ENCODE data around the gene TTBK2.

Gene TTBK2

DNA sequence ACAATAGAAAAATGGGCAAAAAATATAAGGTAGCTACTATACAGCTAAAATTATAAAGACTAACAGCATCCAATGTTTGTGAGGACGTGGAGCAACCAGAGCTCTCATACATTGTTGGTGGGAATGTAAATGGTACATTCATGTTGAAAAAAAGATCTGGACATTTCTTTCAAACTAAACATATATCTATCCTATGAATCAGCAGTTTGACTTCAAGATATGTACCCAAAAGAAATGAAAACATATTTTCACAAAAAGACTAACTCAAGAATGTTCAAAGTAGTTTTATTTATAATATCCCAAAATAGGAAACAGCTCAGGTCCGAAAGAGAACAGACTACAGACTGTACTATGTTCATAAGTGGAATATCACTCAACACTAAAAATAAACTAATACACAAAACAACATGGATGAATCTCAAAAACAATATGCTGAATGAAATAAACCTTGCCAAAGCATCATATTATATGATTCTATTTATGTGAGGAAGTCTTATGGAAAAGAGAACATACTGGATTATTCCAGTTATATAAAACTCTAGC is 8.8 kb upstream of the TTBK2 start:
- TF ChIP-seq, protein P1, sequence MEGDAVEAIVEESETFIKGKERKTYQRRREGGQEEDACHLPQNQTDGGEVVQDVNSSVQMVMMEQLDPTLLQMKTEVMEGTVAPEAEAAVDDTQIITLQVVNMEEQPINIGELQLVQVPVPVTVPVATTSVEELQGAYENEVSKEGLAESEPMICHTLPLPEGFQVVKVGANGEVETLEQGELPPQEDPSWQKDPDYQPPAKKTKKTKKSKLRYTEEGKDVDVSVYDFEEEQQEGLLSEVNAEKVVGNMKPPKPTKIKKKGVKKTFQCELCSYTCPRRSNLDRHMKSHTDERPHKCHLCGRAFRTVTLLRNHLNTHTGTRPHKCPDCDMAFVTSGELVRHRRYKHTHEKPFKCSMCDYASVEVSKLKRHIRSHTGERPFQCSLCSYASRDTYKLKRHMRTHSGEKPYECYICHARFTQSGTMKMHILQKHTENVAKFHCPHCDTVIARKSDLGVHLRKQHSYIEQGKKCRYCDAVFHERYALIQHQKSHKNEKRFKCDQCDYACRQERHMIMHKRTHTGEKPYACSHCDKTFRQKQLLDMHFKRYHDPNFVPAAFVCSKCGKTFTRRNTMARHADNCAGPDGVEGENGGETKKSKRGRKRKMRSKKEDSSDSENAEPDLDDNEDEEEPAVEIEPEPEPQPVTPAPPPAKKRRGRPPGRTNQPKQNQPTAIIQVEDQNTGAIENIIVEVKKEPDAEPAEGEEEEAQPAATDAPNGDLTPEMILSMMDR (IDR thresholded peaks at IDR 0.05; ENCODE audit: low read depth, low read length), result no peak
- no peak overlapping the region for H3K27ac ChIP-seq
- H3K27me3 ChIP-seq (ENCODE audit: insufficient read depth, low read depth, severe bottlenecking), result no peaks in the 10 kb centered on the region
- H3K4me3 ChIP-seq (ENCODE audit: low read depth, low read length), result no peak overlapping the region
- H3K36me3 ChIP-seq, result no peaks in the 10 kb centered on the region
- DNase-seq, result no peak
- H3K9me3 ChIP-seq (ENCODE audit: severe bottlenecking), result no peaks in the 10 kb centered on the region

DNA sequence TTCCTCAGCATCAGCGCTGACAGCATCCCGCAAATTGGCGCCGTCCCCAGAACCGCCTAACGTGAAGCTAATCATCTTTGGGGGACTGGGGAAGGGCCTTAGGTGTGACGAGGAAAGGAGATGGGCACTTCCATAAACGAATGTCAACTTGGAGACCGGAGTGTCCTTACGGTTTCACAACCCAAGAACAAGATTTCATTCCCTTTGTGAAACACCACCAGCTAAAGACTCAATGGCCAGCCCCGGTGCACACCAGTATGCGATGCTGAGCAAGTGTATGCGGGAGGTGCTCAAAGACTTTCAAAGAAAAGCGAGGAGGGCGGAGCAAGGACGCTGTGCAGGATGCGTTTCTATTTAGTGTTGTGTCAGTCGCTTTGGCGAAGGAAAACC is 759 bp upstream of the TTBK2 start:
- H3K27me3 ChIP-seq (ENCODE audit: insufficient read depth, low read depth, severe bottlenecking), result no peaks in the 10 kb centered on the region
- peak; percentile 15 for DNase-seq
- TF ChIP-seq, protein P1 (IDR thresholded peaks at IDR 0.05; ENCODE audit: low read depth, low read length), result no peak
- no peaks in the 10 kb centered on the region for H3K9me3 ChIP-seq (ENCODE audit: severe bottlenecking)
- H3K4me3 ChIP-seq (ENCODE audit: low read depth, low read length), result peak overlapping the region; percentile 86
- no peaks in the 10 kb centered on the region for H3K36me3 ChIP-seq
- H3K27ac ChIP-seq, result no peak overlapping the region

DNA sequence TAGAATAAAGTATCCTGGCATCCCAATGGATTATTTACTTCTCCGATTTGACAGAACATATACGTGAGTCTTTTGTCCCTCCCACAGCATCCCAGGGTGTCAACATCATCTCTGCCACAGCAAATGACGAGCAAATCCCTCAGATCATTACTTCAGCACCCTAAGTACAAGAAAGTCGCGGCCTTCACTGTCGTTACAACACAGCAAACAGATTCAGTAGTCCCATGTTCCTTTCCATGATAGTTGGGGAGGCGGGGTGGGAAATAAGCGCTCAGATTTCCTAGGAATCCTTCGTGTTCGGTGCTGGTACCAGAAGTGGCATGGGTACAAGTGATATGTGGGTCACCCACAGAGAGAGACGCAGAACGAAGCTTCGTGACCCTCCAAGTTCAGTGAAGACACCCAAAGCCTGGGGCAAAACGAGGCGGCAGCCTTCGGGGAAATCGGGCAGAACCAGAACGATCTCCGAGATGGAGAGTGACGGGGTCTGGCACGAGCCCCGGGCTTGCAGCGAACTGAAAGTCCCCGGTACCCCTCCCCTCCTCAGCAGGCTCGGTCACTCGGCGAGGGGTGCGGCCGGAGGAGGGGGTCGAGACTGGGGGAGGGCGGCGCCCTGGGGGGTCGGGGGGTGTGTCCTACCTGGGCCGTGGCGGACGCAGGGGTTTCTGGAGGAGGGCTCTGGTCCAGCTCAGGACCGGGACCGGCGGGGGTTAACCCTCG is 619 bp downstream of the TTBK2 start:
- Histone ChIP-seq H3K27me3 (ENCODE audit: insufficient read depth, low read depth, severe bottlenecking) (no peaks in the 10 kb centered on the region), H3K27ac (peak overlapping the region; percentile 71), H3K4me3 (ENCODE audit: low read depth, low read length) (peak overlapping the region; percentile 86), H3K36me3 (no peaks in the 10 kb centered on the region), H3K9me3 (ENCODE audit: severe bottlenecking) (no peaks in the 10 kb centered on the region)
- TF ChIP-seq, protein P1 (IDR thresholded peaks at IDR 0.05; ENCODE audit: low read depth, low read length), result no peak
- peak; percentile 36 for DNase-seq

DNA sequence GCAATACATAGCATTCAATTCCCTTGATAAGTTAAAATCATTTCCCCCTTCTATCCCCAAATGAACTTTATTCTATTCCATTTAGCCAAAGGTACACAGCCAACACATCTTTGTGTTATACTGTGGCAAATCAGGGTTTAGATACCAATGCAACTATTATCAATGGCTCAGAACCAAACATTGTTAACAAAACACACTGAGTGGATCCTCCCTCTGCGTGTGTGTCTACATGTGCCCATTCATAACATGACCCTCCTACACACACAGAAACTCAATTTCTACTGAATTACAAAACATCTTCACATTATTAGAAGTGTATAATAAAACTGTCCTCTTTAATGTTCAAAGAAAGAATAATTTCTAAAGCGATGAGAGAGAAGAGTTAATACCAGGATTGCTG is 1.3 kb downstream of the TTBK2 start:
- no peak for DNase-seq
- Histone ChIP-seq H3K27me3 (ENCODE audit: insufficient read depth, low read depth, severe bottlenecking) (no peaks in the 10 kb centered on the region), H3K4me3 (ENCODE audit: low read depth, low read length) (peak overlapping the region; percentile 86), H3K27ac (no peak overlapping the region), H3K36me3 (no peaks in the 10 kb centered on the region), H3K9me3 (ENCODE audit: severe bottlenecking) (no peaks in the 10 kb centered on the region)
- TF ChIP-seq, protein P1 (IDR thresholded peaks at IDR 0.05; ENCODE audit: low read depth, low read length), result no peak

DNA sequence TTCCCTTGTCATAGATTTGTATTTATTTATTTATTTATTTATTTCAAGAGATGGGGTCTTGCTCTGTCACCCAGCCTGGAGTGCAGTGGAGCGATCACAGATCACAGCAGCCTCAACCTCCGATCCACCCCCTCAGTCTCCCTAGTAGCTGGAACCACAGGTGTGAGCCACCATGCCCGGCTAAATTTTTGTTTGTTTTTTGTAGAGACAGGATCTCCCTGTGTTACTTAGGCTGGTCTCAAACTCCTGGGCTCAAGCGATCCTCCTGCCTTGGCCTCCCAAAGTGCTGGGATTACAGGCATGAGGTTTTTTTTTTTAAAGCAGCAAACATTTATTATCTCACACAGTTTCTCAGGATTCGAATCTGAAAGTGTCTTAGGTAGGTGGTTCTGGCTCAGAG is 2.5 kb downstream of the TTBK2 start:
- TF ChIP-seq, protein P1 (IDR thresholded peaks at IDR 0.05; ENCODE audit: low read depth, low read length), result no peak
- no peak for DNase-seq
- Histone ChIP-seq H3K9me3 (ENCODE audit: severe bottlenecking) (no peaks in the 10 kb centered on the region), H3K27me3 (ENCODE audit: insufficient read depth, low read depth, severe bottlenecking) (no peaks in the 10 kb centered on the region), H3K36me3 (no peaks in the 10 kb centered on the region), H3K27ac (no peak overlapping the region), H3K4me3 (ENCODE audit: low read depth, low read length) (no peak overlapping the region)

Data from WERI-Rb-1 (cell line).